GM12891 (cell line): ENCODE data around the gene MCOLN3.

Experiments
- DNase-seq: peaks from one replicate; pipeline ENCODE4 v3.0.0; 2011; ENCODE audit warnings: low spot score; ENCODE audit not compliant: insufficient read length
- FAIRE-seq: peaks from 2 replicates; lab custom pipeline; 2011; peaks lifted over from hg19 to GRCh38; lab: Jason Lieb, UNC
- PAX5 ChIP-seq: IDR thresholded peaks from 2 replicates; pipeline ENCODE4 v1.6.1; 2011; ENCODE audit warnings: low read length, moderate library complexity, mild to moderate bottlenecking; ENCODE audit not compliant: insufficient read depth, severe bottlenecking
- POLR2A ChIP-seq: IDR thresholded peaks from 2 replicates; pipeline ENCODE4 v1.6.1; 2011; ENCODE audit warnings: low read depth, low read length, control low read depth
- POLR2AphosphoS5 ChIP-seq: IDR thresholded peaks from 2 replicates; pipeline ENCODE4 v1.6.1; 2011; ENCODE audit warnings: low read depth, low read length, control low read depth
- POU2F2 ChIP-seq: IDR thresholded peaks from 2 replicates; pipeline ENCODE4 v1.6.1; 2011; ENCODE audit warnings: low read depth, mild to moderate bottlenecking, control low read depth, low read length, moderate library complexity
- SPI1 ChIP-seq: IDR thresholded peaks from 2 replicates; pipeline ENCODE4 v1.6.1; 2011; ENCODE audit warnings: low read depth, low read length, control low read depth
- TAF1 ChIP-seq: IDR thresholded peaks from 2 replicates; pipeline ENCODE4 v1.6.1; 2011; ENCODE audit warnings: low read depth, low read length, control low read depth

Gene MCOLN3

GRCh38 chr1:84972377-84972987, 75.8 kb downstream of the MCOLN3 start:
- FAIRE-seq (peak; percentile 77), DNase-seq (no peak)
- TF ChIP-seq TAF1 = no peak
- no peak for TF ChIP-seq POLR2AphosphoS5
- TF ChIP-seq SPI1 = no peak
- TF ChIP-seq POU2F2 = no peak
- TF ChIP-seq PAX5 = no peak
- no peak for TF ChIP-seq POLR2A

GRCh38 chr1:84971957-84972356, 76.3 kb downstream of the MCOLN3 start:
- FAIRE-seq (no peak), DNase-seq (no peak)
- TF ChIP-seq POU2F2 (no peak), SPI1 (peak; percentile 15; the same call in 1 of the 2 replicates)

- FAIRE-seq (peak; percentile 69), DNase-seq (no peak)
- TF ChIP-seq POU2F2 (0 out of 2 replicates have a peak, but pooled peaks have one; percentile 11), SPI1 (no peak)
Measured at GRCh38 chr1:84969489-84970250, 78.6 kb downstream of the MCOLN3 start.

- FAIRE-seq = no peak
- no peak for TF ChIP-seq POLR2A
- TF ChIP-seq TAF1 = no peak
- no peak for TF ChIP-seq POLR2AphosphoS5
- TF ChIP-seq SPI1 = no peak
- TF ChIP-seq PAX5 = no peak
- no peak for TF ChIP-seq POU2F2
Measured at GRCh38 chr1:84968865-84969264, 79.4 kb downstream of the MCOLN3 start.

GRCh38 chr1:84968101-84968500, 80.2 kb downstream of the MCOLN3 start:
- FAIRE-seq (no peak), DNase-seq (no peak)
- TF ChIP-seq SPI1 = no peak
- no peak for TF ChIP-seq POU2F2
- TF ChIP-seq TAF1 = no peak
- no peak for TF ChIP-seq PAX5
- TF ChIP-seq POLR2AphosphoS5 = no peak
- no peak for TF ChIP-seq POLR2A

More at GRCh38 chr1:84968865-84969264, 79.4 kb downstream of the MCOLN3 start:
- no peak for DNase-seq
